ENCODE data around the gene MT3.
A peak's percentile ranks its signal among the peaks of the same experiment; 100 is the strongest.

Gene MT3

DNA sequence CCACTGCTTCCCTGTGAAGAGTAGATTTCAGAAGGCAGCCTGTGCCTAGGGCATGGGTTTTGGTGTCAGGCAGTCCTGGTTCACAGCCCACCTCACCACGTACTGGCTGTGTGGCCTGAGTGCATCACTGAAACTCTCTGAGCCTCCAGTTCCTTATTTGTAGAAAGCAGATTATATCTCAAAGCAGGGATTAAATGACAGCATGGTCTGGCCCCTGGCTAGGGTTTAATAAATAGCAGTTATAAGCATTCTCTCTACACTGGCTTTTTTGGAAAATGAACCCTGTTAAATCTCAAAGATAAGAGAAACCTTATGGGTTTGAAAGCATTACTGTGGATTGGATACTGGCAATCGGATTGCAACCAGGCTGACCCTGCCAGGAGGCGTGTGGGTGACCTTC, 40.2 kb downstream of the MT3 start:
- DNase-seq (ENCODE audit: low read depth, low spot score): no peak

DNA sequence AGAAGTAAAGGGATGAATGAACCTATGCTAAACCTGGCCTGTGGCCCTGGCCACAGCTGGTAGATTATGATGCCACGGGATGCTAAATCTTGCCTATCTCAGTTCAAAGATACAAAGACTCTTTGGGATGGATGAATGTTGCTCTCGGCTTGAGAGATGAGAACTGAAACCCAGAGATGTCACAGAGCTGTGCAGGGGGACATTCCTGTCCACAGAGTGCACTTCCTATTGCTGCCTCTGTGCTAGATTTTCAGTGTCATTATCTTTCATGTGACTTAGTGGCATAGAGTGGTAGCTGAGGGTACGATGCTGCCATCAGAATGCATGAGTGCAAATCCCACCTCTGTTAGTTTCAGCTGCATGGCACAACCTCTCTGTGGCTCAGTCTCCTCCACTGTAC, 40.8 kb downstream of the MT3 start:
- no peak for DNase-seq (ENCODE audit: low read depth, low spot score)

DNA sequence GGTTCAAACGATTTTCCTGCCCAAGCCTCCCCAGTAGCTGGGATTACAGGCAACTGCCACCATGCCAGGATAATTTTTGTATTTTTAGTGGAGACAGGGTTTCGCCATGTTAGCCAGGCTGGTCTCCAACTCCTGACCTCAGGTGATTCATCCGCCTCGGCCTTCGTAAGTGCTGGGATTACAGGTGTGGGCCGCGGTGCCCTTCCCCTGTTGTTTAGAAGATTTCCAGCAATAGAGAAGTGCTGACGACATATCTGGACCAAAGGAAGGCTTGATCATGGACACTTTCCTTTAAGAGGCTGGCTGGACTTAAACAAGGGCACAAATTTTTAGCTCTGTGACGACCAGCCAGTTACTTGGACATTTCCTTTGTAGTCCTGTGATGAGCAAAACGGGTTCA, 41.9 kb downstream of the MT3 start:
- no peak for DNase-seq (ENCODE audit: low read depth, low spot score)

DNA sequence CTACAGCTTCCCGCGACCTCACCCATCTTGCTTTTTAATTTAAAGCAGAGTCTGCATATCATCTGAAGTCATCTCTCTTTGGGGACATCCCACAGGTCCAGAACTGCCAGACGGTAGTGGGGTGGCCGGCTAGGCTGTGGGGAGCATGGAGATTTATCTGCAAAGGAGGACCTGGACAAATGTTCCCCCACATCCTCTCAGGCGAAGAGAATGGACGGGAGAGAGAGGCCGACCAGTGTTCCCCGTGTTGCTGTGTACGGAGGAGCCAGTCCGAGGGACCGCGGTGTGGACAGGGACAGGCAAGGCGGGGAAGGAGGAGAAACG, 42.5 kb downstream of the MT3 start:
- no peak for DNase-seq (ENCODE audit: low read depth, low spot score)

DNA sequence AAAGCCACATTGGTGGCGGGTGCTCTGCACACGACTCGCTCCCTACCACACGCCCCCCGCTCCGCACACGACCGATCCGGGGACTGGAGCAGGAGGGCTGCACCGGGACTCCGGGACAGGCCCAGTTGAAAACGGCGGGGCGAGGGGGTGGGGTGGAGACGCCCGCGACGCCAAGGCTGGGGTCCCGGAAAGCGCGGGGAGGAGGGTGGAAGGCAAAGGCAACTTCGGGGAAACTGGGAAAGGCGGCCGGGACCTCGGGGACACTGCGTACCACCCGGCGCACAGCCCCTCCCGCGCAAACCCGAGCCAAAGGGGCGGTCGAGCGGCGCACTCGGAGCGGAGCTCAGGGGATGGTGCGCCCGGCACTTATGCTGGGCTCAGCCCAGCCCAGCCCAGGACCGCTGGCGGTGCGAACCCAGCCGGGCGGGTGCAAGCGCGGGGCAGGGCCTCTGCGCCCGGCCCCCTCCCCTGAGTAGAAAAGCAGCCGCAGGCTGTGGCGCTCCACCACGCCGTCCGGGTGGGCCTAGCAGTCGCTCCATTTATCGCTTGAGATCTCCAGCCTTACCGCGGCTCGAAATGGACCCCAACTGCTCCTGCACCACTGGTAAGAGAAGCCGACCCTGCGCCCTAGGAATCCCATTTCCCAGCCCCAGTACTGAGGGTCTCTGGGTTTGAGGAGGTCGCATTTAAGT, 43.0 kb downstream of the MT3 start, which contains the start of gene MT1M:
TSS of gene MT1M (plus strand) at position 504 of the 692 bp plus-strand sequence. CDS start at position 577, 73 bp downstream.
- DNase-seq (ENCODE audit: low read depth, low spot score): peak; percentile 45

DNA sequence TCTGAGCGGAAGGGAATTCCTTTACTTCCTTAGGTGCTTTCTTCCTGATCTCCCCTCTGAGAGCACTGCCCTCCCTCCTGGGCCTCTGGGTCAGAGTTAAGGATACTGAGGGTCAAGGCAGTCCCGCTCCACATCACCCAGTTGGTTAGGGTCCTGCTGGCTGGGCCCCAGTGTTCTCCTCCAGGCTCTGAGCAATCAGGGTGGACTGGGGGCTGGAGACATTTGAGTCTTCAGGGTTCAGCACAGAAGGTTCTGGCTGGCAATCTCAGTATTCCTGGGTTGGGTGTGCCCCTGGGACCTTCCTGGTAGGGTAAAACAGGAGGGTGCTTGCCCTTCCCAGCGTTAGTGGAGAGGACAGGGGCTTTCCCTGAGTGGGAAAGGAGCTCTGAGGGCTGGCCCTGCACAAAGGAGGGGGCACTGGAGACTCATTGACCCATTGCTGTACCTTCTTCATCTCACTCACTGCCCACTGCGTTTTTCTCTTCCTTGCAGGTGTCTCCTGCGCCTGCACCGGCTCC, 43.6 kb downstream of the MT3 start:
- DNase-seq (ENCODE audit: low read depth, low spot score): no peak

DNA sequence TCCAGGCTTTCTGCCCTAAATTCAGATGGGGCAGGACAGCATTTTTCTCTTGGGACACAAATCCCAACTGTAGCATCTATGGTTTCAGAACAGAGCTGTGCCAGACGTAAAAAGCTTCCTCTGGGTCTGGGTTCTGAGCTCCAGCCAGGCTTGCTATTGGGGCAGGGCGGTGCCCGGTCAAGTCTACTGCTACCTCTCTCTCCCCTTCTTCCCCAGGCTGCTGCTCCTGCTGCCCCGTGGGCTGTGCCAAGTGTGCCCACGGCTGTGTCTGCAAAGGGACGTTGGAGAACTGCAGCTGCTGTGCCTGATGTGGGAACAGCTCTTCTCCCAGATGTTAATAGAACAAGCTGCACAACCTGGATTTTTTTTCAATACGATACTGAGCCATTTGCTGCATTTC, 44.2 kb downstream of the MT3 start:
- no peak for DNase-seq (ENCODE audit: low read depth, low spot score)

DNA sequence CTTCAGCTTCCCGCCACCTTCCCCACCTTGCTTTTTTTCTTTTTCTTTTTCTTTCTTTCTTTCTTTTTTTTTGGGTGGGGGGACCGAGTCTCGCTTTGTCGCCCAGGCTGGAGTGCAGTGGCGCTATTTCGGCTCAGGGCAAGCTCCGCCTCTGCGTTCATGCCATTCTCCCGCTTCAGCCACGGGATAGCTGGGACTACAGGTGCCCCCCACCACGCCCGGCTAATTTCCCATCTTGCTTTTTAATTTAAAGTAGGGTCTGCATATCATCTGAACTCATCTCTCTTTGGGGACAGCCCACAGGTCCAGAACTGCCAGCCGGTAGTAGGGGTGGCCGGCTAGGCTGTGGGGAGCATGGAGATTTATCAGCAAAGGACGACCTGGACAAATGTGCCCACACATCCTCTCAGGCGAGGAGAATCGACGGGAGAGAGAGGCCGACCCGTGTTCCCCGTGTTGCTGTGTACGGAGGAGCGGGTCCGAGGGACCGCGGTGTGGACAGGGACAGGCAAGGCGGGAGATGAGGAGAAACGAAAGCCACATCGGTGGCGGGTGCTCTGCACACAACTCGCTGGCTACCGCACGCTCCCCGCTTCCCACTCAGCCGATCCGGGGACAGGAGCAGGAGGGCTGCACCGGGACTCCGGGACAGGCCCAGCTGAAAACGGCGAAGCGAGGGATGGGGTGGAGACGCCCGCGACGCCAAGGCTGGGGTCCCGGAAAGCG, 45.5 kb downstream of the MT3 start:
- peak; percentile 15 for DNase-seq (ENCODE audit: low read depth, low spot score)

DNA sequence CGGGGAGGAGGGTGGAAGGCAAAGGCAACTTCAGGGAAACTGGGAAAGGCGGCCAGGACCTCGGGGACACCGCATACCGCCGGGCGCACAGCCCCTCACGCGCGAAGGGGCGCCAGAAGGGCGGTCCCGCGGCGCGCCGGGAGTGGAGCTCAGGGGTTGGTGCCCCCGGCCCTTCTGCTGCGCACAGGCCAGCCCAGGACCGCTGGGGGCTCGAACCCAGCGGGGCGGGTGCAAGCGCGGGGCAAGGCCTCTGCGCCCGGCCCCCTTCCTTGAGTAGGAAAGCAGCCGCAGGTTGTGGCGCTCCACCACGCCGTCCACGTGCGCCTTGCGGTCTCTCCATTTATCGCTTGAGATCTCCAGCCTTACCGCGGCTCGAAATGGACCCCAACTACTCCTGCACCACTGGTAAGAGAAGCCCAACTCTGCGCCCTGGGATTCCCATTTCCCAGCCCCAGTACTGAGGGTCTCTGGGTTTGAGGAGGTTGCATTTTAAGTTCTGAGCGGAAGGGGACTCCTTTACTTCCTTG, 46.2 kb downstream of the MT3 start:
- DNase-seq (ENCODE audit: low read depth, low spot score): no peak

DNA sequence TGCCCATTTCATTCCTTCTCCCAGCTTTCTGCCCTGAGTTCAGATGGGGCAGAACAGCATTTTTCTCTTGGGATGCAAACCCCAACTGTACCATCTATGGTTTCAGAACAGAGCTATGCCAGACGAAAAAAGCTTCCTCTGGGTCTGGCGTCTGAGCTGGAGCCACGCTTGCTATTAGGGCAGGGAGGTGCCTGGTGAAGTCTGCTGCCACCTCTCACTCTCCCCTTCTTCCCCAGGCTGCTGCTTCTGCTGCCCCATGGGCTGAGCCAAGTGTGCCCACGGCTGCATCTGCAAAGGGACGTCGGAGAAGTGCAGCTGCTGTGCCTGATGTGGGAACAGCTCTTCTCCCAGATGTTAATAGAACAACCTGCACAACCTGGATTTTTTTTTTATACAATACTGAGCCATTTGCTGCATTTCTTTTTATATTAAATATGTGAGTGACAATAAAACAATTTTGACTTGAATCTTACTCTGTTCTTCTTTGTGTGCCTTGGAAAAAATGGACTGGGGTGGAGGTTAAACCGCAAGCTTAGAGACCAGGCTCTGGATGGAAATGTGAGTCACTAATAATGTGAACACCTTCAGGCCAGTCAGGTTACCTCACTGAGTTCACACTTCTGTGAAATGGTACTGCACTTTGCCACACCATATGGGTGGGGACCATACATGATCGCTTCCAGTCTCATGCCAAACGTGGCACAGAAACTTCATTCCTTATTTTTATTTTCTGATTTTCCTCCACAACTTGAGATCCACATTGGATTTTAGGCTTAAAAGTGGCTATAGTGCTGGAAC, 47.5 kb downstream of the MT3 start:
- no peak for DNase-seq (ENCODE audit: low read depth, low spot score)

DNA sequence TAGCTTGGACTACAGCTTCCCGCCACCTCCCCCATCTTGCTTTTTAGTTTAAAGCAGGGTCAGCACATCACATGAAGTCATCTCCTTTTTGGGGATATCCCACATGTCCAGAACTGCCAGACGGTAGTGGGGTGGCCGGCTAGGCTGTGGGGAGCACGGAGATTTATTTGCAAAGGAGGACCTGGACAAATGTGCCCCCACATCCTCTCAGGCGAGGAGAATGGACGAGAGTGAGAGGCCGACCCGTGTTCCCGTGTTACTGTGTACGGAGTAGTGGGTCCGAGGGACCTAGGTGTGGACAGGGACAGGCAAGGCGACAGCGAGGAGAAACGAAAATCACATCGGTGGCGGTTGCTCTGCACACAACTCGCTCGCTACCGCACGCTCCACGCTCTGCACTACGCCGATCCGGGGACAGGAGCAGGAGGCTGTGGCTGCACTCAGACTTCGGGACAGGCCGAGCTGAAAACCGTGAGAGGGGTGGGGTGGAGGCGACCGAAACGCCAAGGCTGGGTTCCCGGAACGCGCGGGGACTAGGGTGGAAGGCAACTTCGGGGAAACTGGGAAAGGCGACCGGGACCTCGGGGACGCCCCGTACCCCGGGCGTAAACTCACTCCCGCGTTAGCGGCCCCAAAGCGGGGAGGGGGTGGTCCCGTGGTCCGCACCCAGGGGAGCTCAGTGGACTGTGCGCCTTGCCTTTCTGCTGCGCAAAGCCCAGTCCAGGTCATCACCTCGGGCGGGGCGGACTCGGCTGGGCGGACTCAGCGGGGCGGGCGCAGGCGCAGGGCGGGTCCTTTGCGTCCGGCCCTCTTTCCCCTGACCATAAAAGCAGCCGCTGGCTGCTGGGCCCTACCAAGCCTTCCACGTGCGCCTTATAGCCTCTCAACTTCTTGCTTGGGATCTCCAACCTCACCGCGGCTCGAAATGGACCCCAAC, 48.8 kb downstream of the MT3 start, which contains the start of gene MT1A:
TSS of gene MT1A (plus strand) at position 853 of the 937 bp plus-strand sequence. CDS start at position 926, 73 bp downstream.
- peak; percentile 62 for DNase-seq (ENCODE audit: low read depth, low spot score)

DNA sequence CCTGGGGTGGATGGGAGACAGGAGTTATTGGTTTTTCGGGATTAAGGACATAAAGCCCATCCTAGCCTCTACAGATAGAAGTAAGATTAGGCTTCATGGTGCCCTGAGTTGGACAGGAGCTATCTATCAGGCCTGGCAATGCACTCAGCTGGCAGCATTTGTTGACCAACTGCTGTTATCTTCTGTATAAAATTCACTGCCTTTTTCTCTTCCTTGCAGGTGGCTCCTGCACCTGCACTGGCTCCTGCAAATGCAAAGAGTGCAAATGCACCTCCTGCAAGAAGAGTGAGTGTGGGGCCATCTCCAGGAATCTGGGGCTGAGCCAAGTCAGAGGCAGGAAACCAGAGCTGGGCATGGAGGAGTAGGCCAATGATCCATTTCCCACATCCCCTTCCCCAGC, 49.7 kb downstream of the MT3 start:
- DNase-seq (ENCODE audit: low read depth, low spot score): no peak

DNA sequence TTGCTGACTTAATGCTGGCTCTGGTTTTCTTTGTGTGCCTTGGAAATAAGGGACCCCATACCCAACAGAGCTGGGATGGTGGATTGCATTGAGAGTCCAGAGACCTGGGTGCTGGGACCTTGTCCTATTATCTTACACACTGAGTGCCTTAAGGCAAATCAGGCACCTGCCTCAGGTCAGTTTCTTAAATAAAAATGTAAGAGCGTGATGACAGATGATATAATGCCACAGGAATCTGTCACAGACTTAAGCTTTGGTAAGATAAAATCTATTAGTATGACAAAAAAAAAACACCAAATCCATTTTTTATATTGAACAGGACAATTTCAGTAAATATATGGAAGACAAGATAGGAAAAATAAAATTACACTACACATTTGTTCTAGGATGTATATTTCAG, 50.7 kb downstream of the MT3 start:
- DNase-seq (ENCODE audit: low read depth, low spot score): no peak

Data from astrocyte of the hippocampus (primary cell).